ENCODE results near the gene ARFGAP3. TPM values are rescaled to one million over a fixed set of nuclear protein-coding genes. Genes with fewer than 3 reads are reported as not detected.

Gene ARFGAP3
- total RNA-seq, 1 donor from 2014 or later, result 39.9 TPM

DNA sequence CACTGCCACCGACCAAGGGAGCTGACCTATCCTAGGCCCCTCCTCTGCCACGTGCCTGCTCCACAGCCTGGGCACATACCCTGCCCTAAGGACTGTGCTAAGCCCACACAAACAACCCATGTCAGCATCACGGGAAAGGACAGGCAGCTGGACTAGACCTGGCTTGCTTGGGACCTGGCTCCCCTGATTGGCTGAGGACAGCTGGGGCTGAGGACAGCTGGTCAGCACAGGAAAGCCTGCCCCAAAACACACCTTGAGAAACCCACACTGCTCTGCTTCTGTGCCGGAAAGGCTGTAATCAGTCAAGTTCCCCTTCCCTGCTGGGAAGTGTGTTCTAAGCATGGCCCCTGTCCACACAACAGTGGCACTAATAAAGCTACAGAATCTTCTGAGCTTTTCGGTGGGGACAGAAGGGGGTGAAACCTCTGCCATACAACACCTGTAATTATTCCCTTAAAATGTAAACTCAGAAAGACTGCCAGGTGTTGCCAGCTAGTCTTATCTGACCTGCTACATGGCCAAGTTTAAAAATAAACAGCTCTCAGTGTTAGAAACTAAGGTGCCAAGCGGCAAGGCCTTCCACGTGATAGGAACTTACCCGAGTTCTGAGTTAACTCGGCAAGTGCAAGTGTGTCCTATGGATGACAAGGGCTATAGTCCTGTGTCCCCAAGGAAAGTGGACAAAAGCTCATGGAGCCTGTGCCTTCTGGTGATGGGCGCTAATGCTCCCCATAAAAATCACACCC is 35.7 kb upstream of the ARFGAP3 start:
- intact Hi-C loops (cut with DNase I), result no loop called here
- TF ChIP-seq, protein P1, sequence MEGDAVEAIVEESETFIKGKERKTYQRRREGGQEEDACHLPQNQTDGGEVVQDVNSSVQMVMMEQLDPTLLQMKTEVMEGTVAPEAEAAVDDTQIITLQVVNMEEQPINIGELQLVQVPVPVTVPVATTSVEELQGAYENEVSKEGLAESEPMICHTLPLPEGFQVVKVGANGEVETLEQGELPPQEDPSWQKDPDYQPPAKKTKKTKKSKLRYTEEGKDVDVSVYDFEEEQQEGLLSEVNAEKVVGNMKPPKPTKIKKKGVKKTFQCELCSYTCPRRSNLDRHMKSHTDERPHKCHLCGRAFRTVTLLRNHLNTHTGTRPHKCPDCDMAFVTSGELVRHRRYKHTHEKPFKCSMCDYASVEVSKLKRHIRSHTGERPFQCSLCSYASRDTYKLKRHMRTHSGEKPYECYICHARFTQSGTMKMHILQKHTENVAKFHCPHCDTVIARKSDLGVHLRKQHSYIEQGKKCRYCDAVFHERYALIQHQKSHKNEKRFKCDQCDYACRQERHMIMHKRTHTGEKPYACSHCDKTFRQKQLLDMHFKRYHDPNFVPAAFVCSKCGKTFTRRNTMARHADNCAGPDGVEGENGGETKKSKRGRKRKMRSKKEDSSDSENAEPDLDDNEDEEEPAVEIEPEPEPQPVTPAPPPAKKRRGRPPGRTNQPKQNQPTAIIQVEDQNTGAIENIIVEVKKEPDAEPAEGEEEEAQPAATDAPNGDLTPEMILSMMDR (IDR thresholded peaks at IDR 0.05), result no peak
- Histone ChIP-seq H3K9me3 (no peaks in the 10 kb centered on the region), H3K36me3 (peaks cover 42% of the 10 kb centered on the region), H3K4me1 (peaks cover 57% of the 10 kb centered on the region), H3K27me3 (ENCODE audit: low read depth) (no peaks in the 10 kb centered on the region), H3K4me3 (no peak overlapping the region), H3K27ac (peak overlapping the region; percentile 74)
- DNase-seq (peak; percentile 59), ATAC-seq (peak; percentile 53 to 63)

DNA sequence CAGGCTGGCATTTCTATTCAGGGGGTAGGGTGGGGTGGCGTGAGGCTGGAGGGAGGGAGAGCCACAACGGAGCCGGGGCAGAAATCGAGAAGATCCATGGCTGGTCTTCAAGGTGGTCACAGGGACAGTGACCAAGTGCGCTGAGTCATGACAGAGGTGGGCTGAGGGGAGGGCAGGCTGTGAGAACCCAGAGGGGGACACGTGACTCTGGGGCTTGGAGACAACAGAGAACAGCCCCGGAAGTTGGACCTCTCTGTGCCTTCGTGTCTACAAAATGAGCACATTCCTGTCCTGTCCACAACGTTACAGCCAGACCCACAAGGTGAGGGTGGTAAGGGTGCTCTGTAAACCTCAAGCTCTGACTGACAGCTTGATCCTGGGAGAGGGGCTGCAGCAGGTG is 35.1 kb upstream of the ARFGAP3 start:
- Histone ChIP-seq H3K27me3 (ENCODE audit: low read depth) (no peaks in the 10 kb centered on the region), H3K4me1 (peaks cover 57% of the 10 kb centered on the region), H3K9me3 (no peaks in the 10 kb centered on the region), H3K27ac (peak overlapping the region; percentile 74), H3K36me3 (peaks cover 46% of the 10 kb centered on the region), H3K4me3 (no peak overlapping the region)
- intact Hi-C loops (cut with DNase I), result no loop called here
- ATAC-seq, result no peak
- TF ChIP-seq, protein P1 (IDR thresholded peaks at IDR 0.05), result no peak
- DNase-seq, result no peak

DNA sequence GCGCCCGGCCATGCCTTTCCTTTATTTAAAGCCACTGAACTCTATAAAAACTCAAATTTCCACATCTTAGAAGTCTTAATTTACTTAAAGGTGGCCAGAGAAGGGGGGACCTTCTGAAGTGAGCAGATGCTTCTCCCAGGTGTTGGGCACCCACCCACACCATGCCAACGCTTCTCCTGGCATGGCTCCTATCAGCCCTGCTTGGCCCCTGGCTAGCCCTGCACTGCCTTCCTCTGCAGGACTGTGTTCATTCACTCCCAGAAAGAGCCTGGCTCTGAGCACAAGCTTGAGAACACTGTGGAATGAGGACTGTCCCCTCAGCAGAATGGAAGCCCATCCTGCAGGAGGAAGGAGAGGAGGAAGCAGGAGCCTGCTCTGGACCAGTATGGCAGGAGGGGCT is 34.6 kb upstream of the ARFGAP3 start:
- TF ChIP-seq, protein P1 (IDR thresholded peaks at IDR 0.05), result no peak
- Histone ChIP-seq H3K4me3 (no peak overlapping the region), H3K36me3 (peaks cover 50% of the 10 kb centered on the region), H3K4me1 (peaks cover 57% of the 10 kb centered on the region), H3K27ac (peak overlapping the region; percentile 74), H3K27me3 (ENCODE audit: low read depth) (no peaks in the 10 kb centered on the region), H3K9me3 (no peaks in the 10 kb centered on the region)
- ATAC-seq (no peak), DNase-seq (no peak)
- intact Hi-C loops (cut with DNase I), result no loop called here

DNA sequence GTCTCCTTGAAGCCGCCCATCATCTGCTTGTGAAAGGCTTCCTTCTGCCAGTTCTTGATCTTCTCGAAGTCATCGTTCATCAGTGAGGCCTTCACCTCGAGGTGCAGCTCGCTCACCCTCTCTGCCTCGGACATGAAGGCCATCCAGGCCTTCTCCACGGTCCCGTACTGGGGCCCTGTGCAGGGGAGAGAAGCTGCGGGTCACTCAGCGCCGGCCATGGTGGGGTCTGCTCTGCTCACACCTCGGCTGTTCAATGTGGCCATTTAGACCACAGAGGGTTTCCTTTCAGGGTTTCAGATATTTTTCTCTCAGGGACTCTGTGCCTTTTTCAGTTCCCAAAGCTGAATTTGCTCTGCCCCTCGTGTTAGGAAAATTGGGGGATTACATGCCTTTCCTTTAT is 33.9 kb upstream of the ARFGAP3 start:
- intact Hi-C loops (cut with DNase I), result no loop called here
- Histone ChIP-seq H3K36me3 (peaks cover 57% of the 10 kb centered on the region), H3K4me1 (peaks cover 50% of the 10 kb centered on the region), H3K9me3 (no peaks in the 10 kb centered on the region), H3K4me3 (no peak overlapping the region), H3K27ac (no peak overlapping the region), H3K27me3 (ENCODE audit: low read depth) (no peaks in the 10 kb centered on the region)
- no peak for ATAC-seq
- TF ChIP-seq, protein P1 (IDR thresholded peaks at IDR 0.05), result no peak
- no peak for DNase-seq

DNA sequence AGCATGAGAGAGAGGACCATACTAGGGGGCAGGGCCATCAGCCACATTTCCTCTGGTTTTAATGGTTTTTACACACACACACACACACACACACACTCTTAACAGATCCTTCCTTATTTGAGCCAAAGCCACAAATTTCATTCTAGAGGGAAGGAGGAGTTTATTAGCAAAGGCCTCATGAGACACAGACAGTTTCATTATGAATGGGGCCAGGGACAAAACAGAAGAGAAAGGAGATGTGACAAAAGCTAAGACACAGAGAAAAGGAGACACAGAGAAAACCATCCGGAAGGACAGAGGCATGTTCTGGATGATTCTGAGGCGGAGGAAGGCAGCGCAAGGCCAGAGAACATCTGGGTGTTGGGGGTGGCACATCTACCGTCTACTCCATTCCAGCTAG is 32.2 kb upstream of the ARFGAP3 start:
- Histone ChIP-seq H3K27ac (peak overlapping the region; percentile 33), H3K9me3 (no peaks in the 10 kb centered on the region), H3K4me1 (peaks cover 33% of the 10 kb centered on the region), H3K27me3 (ENCODE audit: low read depth) (no peaks in the 10 kb centered on the region), H3K4me3 (no peak overlapping the region), H3K36me3 (peaks cover 74% of the 10 kb centered on the region)
- peak in 1 of 2 donors; percentile 58 for ATAC-seq
- TF ChIP-seq, protein P1 (IDR thresholded peaks at IDR 0.05), result no peak
- no peak for DNase-seq
- intact Hi-C loops (cut with DNase I), result no loop called here

Measured in lower lobe of right lung (tissue), 2 donors.